ENCODE measurements around the gene AFF2.

The AFF2 gene

GRCh38 chrX:149045645-149046210, 545.3 kb downstream of the AFF2 start:
- no peak for TF ChIP-seq CTCF (IDR thresholded peaks at IDR 0.05; ENCODE audit: low read depth, low read length)

More at GRCh38 chrX:149045645-149046210, 545.3 kb downstream of the AFF2 start:
- no peak overlapping the region for H3K4me3 ChIP-seq (ENCODE audit: low read depth, low read length)
